ENCODE results near the gene TYRO3.
"Not testable (repeated sequence)": the region's sequence is repeated elsewhere in the genome, so short reads cannot be mapped to it uniquely, and the experiment has no call there.

TYRO3 gene

GRCh38 chr15:41577863-41578735 is 19.1 kb downstream of the TYRO3 start:
- no peak for DNase-seq

- DNase-seq: no peak
These were observed 19.8 kb downstream of the TYRO3 start for GRCh38 chr15:41578736-41579383.

GRCh38 chr15:41581110-41581509 is 22.1 kb downstream of the TYRO3 start:
- no peak for DNase-seq

GRCh38 chr15:41583795-41584194 is 24.8 kb downstream of the TYRO3 start:
- DNase-seq: no peak

GRCh38 chr15:41584636-41585126 is 25.7 kb downstream of the TYRO3 start:
- no peak for DNase-seq

GRCh38 chr15:41585127-41586047 is 26.4 kb downstream of the TYRO3 start:
- peak; percentile 10 for DNase-seq

- DNase-seq: not testable (repeated sequence)
These were observed 27.7 kb downstream of the TYRO3 start for GRCh38 chr15:41586531-41587282.

GRCh38 chr15:41589018-41589417 is 30.0 kb downstream of the TYRO3 start:
- not testable (repeated sequence) for DNase-seq

GRCh38 chr15:41589571-41589970 is 30.6 kb downstream of the TYRO3 start:
- DNase-seq: not testable (repeated sequence)

GRCh38 chr15:41591217-41591616 is 32.2 kb downstream of the TYRO3 start:
- DNase-seq: not testable (repeated sequence)

- not testable (repeated sequence) for DNase-seq
These were observed 33.7 kb downstream of the TYRO3 start for GRCh38 chr15:41592718-41593117.

- no peak for DNase-seq
These were observed 36.1 kb downstream of the TYRO3 start for GRCh38 chr15:41594801-41595746.

GRCh38 chr15:41596972-41597371 is 38.0 kb downstream of the TYRO3 start:
- no peak for DNase-seq

- DNase-seq: no peak
These were observed 38.8 kb downstream of the TYRO3 start for GRCh38 chr15:41597787-41598186.

- DNase-seq: no peak
These were observed 40.0 kb downstream of the TYRO3 start for GRCh38 chr15:41599061-41599460.

GRCh38 chr15:41603411-41603935 is 44.5 kb downstream of the TYRO3 start:
- DNase-seq: no peak

- DNase-seq: peak; percentile 55
These were observed 45.2 kb downstream of the TYRO3 start for GRCh38 chr15:41603941-41604911.

- DNase-seq: no peak
These were observed 46.6 kb downstream of the TYRO3 start for GRCh38 chr15:41605566-41605965.

- DNase-seq: no peak
These were observed 48.0 kb downstream of the TYRO3 start for GRCh38 chr15:41606997-41607396.

Measured in activated gamma-delta T cell treated with Interleukin-2 at 50 U/mL for 16 hours (primary cell).